Mesodermal cell (in vitro differentiated cells): ENCODE results near the gene HDDC2.

Experiments used
- H3K27ac ChIP-seq: 2 replicates; pipeline ENCODE4 v1.7.0; 2013; ENCODE audit warnings: mild to moderate bottlenecking, low read depth, low read length, moderate library complexity; ENCODE audit not compliant: severe bottlenecking
- H3K36me3 ChIP-seq: 2 replicates; pipeline ENCODE4 v1.7.1; 2013; ENCODE audit warnings: mild to moderate bottlenecking, low read length, moderate library complexity; ENCODE audit not compliant: control insufficient read depth, insufficient read depth
- H3K4me1 ChIP-seq: one replicate; pipeline ENCODE4 v1.7.1; 2013; ENCODE audit warnings: mild to moderate bottlenecking, low read length; ENCODE audit not compliant: insufficient read depth, control insufficient read depth, poor library complexity, severe bottlenecking
- H3K4me3 ChIP-seq: 2 replicates; pipeline ENCODE4 v1.7.0; 2013; ENCODE audit warnings: low read length, control low read depth, mild to moderate bottlenecking; ENCODE audit not compliant: insufficient read depth, poor library complexity, severe bottlenecking; ENCODE audit errors: extremely low read depth
- H3K9me3 ChIP-seq: 2 replicates; pipeline ENCODE4 v1.7.1; 2013; ENCODE audit warnings: mild to moderate bottlenecking, low read length, moderate library complexity; ENCODE audit not compliant: control insufficient read depth
- WGBS, 2 experiments: methylation state at CpG; one replicate each; pipeline ENCODE4 v1.1.5; 2013; ENCODE audit warnings: missing lambda C conversion rate in 2 of 2; ENCODE audit not compliant: insufficient coverage in 2 of 2; 5-methylcytosine and 5-hydroxymethylcytosine counted together

HDDC2 gene

GRCh38 chr6:125236536-125237327, 65.0 kb downstream of the HDDC2 start:
- H3K9me3 ChIP-seq, result no peaks in the 10 kb centered on the region
- H3K36me3 ChIP-seq, result no peaks in the 10 kb centered on the region
- H3K4me1 ChIP-seq, result no peaks in the 10 kb centered on the region
- no peak overlapping the region for H3K27ac ChIP-seq
- no peak overlapping the region for H3K4me3 ChIP-seq
- WGBS, 2 experiments, result 88 to 98% methylated on average over 4 to 5 of the region's 5 CpGs

- H3K27ac ChIP-seq, result no peak overlapping the region
- WGBS, 2 experiments, result no CpG with 5 or more reads among the region's 3 CpGs
- no peak overlapping the region for H3K4me3 ChIP-seq
- H3K4me1 ChIP-seq, result no peaks in the 10 kb centered on the region
- H3K36me3 ChIP-seq, result no peaks in the 10 kb centered on the region
- H3K9me3 ChIP-seq, result no peaks in the 10 kb centered on the region
Observed at GRCh38 chr6:125233202-125233601, 68.6 kb downstream of the HDDC2 start.

- WGBS, 2 experiments, result no CpG with 5 or more reads among the region's 1 CpG
Observed at GRCh38 chr6:125232466-125232865, 69.3 kb downstream of the HDDC2 start.

GRCh38 chr6:125231574-125232343, 70.0 kb downstream of the HDDC2 start:
- WGBS, 2 experiments, result 78 to 88% methylated on average over 6 of the region's 7 CpGs
- H3K9me3 ChIP-seq, result no peaks in the 10 kb centered on the region
- H3K4me3 ChIP-seq, result no peak overlapping the region
- no peak overlapping the region for H3K27ac ChIP-seq
- H3K36me3 ChIP-seq, result no peaks in the 10 kb centered on the region
- no peaks in the 10 kb centered on the region for H3K4me1 ChIP-seq

More at GRCh38 chr6:125232466-125232865, 69.3 kb downstream of the HDDC2 start:
- Histone ChIP-seq H3K36me3 (no peaks in the 10 kb centered on the region), H3K27ac (no peak overlapping the region), H3K9me3 (no peaks in the 10 kb centered on the region), H3K4me3 (no peak overlapping the region), H3K4me1 (no peaks in the 10 kb centered on the region)

GRCh38 chr6:125231133-125231532, 70.6 kb downstream of the HDDC2 start:
- Histone ChIP-seq H3K9me3 (no peaks in the 10 kb centered on the region), H3K36me3 (no peaks in the 10 kb centered on the region), H3K4me3 (no peak overlapping the region), H3K4me1 (no peaks in the 10 kb centered on the region), H3K27ac (no peak overlapping the region)
- WGBS, 2 experiments, result 80% methylated on average over 1 of the region's 1 CpG; no CpG with 5 or more reads in 1 of the 2 experiments

- H3K4me1 ChIP-seq, result no peaks in the 10 kb centered on the region
- no peak overlapping the region for H3K27ac ChIP-seq
- 86 to 100% methylated on average over 1 to 2 of the region's 3 CpGs for WGBS, 2 experiments
- no peaks in the 10 kb centered on the region for H3K36me3 ChIP-seq
- no peak overlapping the region for H3K4me3 ChIP-seq
- no peaks in the 10 kb centered on the region for H3K9me3 ChIP-seq
Observed at GRCh38 chr6:125230674-125231073, 71.1 kb downstream of the HDDC2 start.

- WGBS, 2 experiments, result 77 to 88% methylated on average over 5 to 6 of the region's 6 CpGs
- Histone ChIP-seq H3K4me3 (no peak overlapping the region), H3K4me1 (no peaks in the 10 kb centered on the region), H3K27ac (no peak overlapping the region), H3K9me3 (no peaks in the 10 kb centered on the region), H3K36me3 (no peaks in the 10 kb centered on the region)
Observed at GRCh38 chr6:125228981-125229479, 72.7 kb downstream of the HDDC2 start.

GRCh38 chr6:125227244-125227643, 74.5 kb downstream of the HDDC2 start:
- 90 to 95% methylated on average over 2 to 5 of the region's 6 CpGs for WGBS, 2 experiments
- Histone ChIP-seq H3K4me3 (no peak overlapping the region), H3K36me3 (no peaks in the 10 kb centered on the region), H3K9me3 (no peaks in the 10 kb centered on the region), H3K27ac (no peak overlapping the region), H3K4me1 (no peaks in the 10 kb centered on the region)
